ENCODE data around the gene HBZ. TPM values are rescaled to one million over a fixed set of nuclear protein-coding genes. Genes with fewer than 3 reads are reported as not detected.

Gene HBZ
- total and polyA plus RNA-seq, 8 donors = 0.35 TPM; not detected in 7

DNA sequence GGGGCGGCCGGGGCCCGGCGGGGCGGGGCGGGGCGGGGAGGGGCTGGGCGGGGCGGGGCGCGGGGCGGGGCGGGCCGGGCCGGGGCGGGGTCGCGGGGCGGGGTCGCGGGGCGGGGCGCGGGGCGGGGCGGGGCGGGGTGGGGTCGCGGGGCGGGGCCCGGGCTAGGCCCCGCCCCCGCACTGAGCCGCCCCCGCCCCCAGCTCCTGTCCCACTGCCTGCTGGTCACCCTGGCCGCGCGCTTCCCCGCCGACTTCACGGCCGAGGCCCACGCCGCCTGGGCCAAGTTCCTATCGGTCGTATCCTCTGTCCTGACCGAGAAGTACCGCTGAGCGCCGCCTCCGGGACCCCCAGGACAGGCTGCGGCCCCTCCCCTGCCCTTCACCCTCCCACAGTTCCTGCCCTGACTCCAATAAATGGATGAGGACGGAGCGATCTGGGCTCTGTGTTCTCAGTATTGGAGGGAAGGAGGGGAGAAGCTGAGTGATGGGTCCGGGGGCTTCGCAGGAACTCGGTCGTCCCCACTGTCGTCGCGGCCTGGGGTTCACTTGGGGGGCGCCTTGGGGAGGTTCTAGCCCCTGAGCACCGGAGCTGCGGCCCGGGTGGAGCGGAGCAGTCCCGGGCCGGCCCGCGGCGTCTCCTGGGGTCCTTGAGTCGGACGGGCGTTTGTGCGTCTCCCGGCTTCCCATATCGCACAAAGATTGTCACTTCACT, 12.5 kb downstream of the HBZ start:
- FAIRE-seq = no peak
- Histone ChIP-seq H3K36me3 (no peaks in the 10 kb centered on the region), H3K9me3 (no peaks in the 10 kb centered on the region), H3K4me1 (peaks cover 0 to 14% (median 12%) of the 10 kb centered on the region in 3 donors), H3K27me3 (peaks cover 0 to 35% (median 9%) of the 10 kb centered on the region in 4 donors), H3K4me3 (peak overlapping the region in 1 of 4 donors; percentile 12), H3K27ac (no peak overlapping the region)
- intact Hi-C loops (cut with DNase I) = no loop called here
- 2% methylated on average over 27 to 51 of the region's 77 CpGs for WGBS, 2 donors
- ATAC-seq = peak in 2 of 4 donors; percentile 46 to 79
- DNase-seq = peak in 1 of 6 donors; percentile 64
- TF ChIP-seq, protein P1, sequence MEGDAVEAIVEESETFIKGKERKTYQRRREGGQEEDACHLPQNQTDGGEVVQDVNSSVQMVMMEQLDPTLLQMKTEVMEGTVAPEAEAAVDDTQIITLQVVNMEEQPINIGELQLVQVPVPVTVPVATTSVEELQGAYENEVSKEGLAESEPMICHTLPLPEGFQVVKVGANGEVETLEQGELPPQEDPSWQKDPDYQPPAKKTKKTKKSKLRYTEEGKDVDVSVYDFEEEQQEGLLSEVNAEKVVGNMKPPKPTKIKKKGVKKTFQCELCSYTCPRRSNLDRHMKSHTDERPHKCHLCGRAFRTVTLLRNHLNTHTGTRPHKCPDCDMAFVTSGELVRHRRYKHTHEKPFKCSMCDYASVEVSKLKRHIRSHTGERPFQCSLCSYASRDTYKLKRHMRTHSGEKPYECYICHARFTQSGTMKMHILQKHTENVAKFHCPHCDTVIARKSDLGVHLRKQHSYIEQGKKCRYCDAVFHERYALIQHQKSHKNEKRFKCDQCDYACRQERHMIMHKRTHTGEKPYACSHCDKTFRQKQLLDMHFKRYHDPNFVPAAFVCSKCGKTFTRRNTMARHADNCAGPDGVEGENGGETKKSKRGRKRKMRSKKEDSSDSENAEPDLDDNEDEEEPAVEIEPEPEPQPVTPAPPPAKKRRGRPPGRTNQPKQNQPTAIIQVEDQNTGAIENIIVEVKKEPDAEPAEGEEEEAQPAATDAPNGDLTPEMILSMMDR (IDR thresholded peaks at IDR 0.05) = no peak

DNA sequence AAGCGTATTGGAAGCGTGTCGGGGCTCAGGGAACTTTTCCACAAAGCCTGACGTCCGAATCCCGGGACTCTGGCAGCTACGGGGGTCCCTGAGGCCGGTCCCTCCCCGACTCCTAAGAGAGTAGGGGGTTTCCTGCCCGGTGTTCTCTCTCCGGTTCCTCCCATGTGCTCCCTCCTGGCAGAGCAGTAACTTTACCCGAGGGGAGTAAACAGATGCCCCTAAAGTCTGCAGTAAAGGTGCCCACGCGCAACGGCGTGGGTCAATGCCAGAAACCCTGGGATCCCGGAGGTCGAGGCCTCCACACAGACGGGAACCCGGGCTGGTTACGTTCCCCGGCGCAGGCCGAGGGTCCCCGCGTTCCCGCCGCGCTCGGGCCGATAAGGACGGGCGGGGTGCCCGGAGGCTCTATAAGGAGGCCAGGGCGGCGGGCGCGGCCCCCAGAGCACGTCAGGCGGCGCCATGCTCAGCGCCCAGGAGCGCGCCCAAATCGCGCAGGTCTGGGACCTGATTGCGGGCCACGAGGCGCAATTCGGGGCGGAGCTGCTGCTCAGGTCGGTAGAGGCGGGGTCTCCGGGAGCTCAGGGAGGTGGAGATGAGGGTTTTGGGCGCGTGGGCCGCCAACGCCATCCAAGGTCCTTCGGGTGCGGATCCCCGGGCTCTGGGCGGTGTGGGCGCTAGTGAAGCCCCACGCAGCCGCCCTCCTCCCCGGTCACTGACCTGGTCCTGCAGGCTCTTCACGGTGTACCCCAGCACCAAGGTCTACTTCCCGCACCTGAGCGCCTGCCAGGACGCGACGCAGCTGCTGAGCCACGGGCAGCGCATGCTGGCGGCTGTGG, 13.3 kb downstream of the HBZ start, which contains the start of gene HBM:
HBM (plus strand) TSS at position 440 of the 836 bp plus-strand sequence; CDS start at position 460, 20 bp downstream.
- H3K27ac ChIP-seq = no peak within 1 kb of the TSS
- ATAC-seq = peak in 2 of 4 donors; percentile 4 to 29
- TF ChIP-seq, protein P1 (IDR thresholded peaks at IDR 0.05) = no peak
- H3K27me3 ChIP-seq = peaks cover 0 to 35% (median 9%) of the 10 kb centered on the region in 4 donors
- peak within 1 kb of the TSS in 2 of 4 donors; percentile 2 to 19 for H3K4me3 ChIP-seq
- peaks cover 0 to 14% (median 12%) of the 10 kb centered on the region in 3 donors for H3K4me1 ChIP-seq
- intact Hi-C loops (cut with DNase I) = no loop called here
- FAIRE-seq = no peak
- no peak for DNase-seq
- H3K9me3 ChIP-seq = no peaks in the 10 kb centered on the region
- 2 to 3% methylated on average over 71 to 75 of the region's 75 CpGs for WGBS, 2 donors
- H3K36me3 ChIP-seq = no peaks in the 10 kb centered on the region

DNA sequence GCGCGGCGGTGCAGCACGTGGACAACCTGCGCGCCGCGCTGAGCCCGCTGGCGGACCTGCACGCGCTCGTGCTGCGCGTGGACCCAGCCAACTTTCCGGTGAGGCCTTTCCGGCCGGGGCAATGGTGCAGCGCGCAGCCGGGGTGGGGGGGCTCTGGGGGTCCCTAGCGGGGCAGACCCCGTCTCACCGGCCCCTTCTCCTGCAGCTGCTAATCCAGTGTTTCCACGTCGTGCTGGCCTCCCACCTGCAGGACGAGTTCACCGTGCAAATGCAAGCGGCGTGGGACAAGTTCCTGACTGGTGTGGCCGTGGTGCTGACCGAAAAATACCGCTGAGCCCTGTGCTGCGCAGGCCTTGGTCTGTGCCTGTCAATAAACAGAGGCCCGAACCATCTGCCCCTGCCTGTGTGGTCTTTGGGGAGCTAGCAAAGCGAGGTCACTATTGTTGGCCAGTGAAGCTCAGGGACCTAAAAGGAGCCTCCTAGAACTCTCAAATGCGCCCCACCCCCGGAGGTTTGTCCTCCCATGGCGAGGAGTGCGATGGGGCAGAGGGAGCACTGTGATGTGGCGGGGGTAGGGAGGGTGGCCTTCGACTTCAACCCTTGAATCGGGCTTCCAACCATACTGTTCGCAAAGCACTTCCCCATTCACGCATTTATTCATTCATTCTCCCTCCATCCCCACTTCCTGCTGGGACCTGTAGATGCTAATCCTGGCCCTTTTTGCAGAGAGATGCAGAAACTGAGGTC, 14.1 kb downstream of the HBZ start:
- FAIRE-seq (no peak), ATAC-seq (peak in 1 of 4 donors; percentile 33), DNase-seq (no peak)
- WGBS, 2 donors = 4 to 5% methylated on average over 45 of the region's 45 CpGs
- TF ChIP-seq, protein P1 (IDR thresholded peaks at IDR 0.05) = no peak
- peaks cover 0 to 42% (median 11%) of the 10 kb centered on the region in 4 donors for H3K27me3 ChIP-seq
- no peaks in the 10 kb centered on the region for H3K9me3 ChIP-seq
- H3K27ac ChIP-seq = no peak overlapping the region
- intact Hi-C loops (cut with DNase I) = no loop called here
- no peaks in the 10 kb centered on the region for H3K36me3 ChIP-seq
- peaks cover 0 to 14% (median 12%) of the 10 kb centered on the region in 3 donors for H3K4me1 ChIP-seq
- peak overlapping the region in 2 of 4 donors; percentile 2 to 19 for H3K4me3 ChIP-seq

DNA sequence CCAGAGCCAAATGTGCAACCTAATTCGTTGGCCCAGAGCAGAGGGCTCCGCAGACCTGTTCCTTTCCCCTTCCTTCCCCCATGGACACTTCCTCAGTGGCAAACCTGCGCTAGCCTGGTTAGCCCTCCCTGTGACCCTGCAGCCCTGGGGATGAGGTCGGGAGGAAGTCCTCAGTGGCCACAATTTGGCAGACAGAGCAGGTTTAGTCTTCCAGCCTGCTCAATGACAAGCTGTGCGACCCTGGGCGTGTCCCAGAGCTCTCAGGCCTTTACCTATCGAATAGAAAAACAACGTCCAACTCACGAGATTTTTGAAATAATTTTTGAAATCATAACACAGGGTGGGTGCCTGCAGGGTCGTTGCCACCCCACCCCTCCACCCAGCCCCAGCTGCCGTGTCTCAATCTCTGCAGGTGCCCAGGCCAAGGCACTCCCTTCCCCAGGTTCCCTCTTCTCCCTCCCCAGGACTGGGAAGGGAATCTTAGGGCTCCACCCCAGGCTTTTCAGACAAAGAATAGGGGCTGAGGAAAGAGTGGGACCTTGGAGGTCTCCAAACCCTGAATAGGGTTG, 14.8 kb downstream of the HBZ start:
- peaks cover 0 to 14% (median 12%) of the 10 kb centered on the region in 3 donors for H3K4me1 ChIP-seq
- peaks cover 0 to 45% (median 11%) of the 10 kb centered on the region in 4 donors for H3K27me3 ChIP-seq
- no peaks in the 10 kb centered on the region for H3K36me3 ChIP-seq
- no peak for FAIRE-seq
- no peak for DNase-seq
- no peak for ATAC-seq
- TF ChIP-seq, protein P1 (IDR thresholded peaks at IDR 0.05) = no peak
- 10 to 13% methylated on average over 11 of the region's 11 CpGs for WGBS, 2 donors
- intact Hi-C loops (cut with DNase I) = no loop called here
- no peak overlapping the region for H3K27ac ChIP-seq
- no peak overlapping the region for H3K4me3 ChIP-seq
- no peaks in the 10 kb centered on the region for H3K9me3 ChIP-seq
